ENCODE data around the gene EFCAB6. TPM values are rescaled to one million over a fixed set of nuclear protein-coding genes. Genes with fewer than 3 reads are reported as not detected.
A peak's percentile ranks its signal among the peaks of the same experiment; 100 is the strongest.

EFCAB6 gene
- total and polyA plus RNA-seq, 2 of the 4 experiments (the other 2 are of a cell fraction) = 0.44 to 1.1 TPM

DNA sequence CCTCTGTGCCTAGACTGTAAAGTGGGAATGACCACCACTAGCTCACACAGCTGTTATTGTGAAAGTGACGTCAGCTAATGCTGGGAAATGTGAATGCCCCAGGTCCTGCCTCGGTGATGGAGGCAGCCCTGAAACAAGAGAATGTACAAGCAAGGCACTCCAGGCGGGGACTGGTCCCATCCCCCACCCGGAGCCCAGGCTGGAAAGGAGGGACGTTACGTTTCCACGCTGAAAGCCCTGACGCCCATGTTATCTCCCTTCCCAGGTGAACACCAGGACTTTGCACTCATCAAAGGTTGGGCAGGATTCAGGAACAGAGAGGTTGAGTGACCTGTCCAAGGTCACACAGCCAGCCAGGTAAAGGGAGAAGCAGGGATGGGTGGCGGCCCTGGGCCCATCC is 49.4 kb upstream of the EFCAB6 start:
- Histone ChIP-seq H3K27ac (ENCODE audit: insufficient read depth, low read length) (no peak overlapping the region; the same call in 1 of the 2 replicates), H3K4me2 (ENCODE audit: low read depth, low read length) (peak overlapping the region; percentile 88), H4K20me1 (ENCODE audit: insufficient read depth, low read length) (no peaks in the 10 kb centered on the region), H3K4me1 (ENCODE audit: control insufficient read depth, insufficient read depth, low read length) (no peaks in the 10 kb centered on the region), H3K36me3 (ENCODE audit: control insufficient read depth, insufficient read depth, low read length) (no peaks in the 10 kb centered on the region), H3K79me1 (ENCODE audit: low read depth in 1 of 2, low read length in 2 of 2) (no peaks in the 10 kb centered on the region; a peak in 1 of 4 replicates), H3K4me3 (ENCODE audit: insufficient read depth, low read depth, low read length) (peak overlapping the region; percentile 50), H2AK5ac (ENCODE audit: low read depth, low read length) (no peak overlapping the region), H2BK20ac (ENCODE audit: low read depth, low read length) (no peak overlapping the region), H4K91ac (ENCODE audit: insufficient read depth, low read depth, low read length) (no peak overlapping the region), H3K4ac (ENCODE audit: low read depth, low read length) (no peak overlapping the region), H3K9me3 (ENCODE audit: control insufficient read depth, insufficient read depth, low read length) (no peaks in the 10 kb centered on the region), H3K27me3 (ENCODE audit: control insufficient read depth, insufficient read depth, low read length) (peaks cover 6% of the 10 kb centered on the region), H2BK120ac (ENCODE audit: low read depth, low read length) (no peak overlapping the region), H3K18ac (ENCODE audit: low read depth, low read length) (peak overlapping the region; percentile 24; the same call in 1 of the 2 replicates), H2AK9ac (replicated peaks; ENCODE audit: low read depth, low read length, poor library complexity) (no peak overlapping the region), H3K14ac (replicated peaks; ENCODE audit: low read depth, low read length) (no peak overlapping the region), H3K56ac (ENCODE audit: extremely low read depth, insufficient read depth, low read length) (no peak overlapping the region), H4K5ac (ENCODE audit: low read depth, low read length) (peak overlapping the region; percentile 64; the same call in 1 of the 2 replicates), H3K9ac (ENCODE audit: low read depth, low read length) (peak overlapping the region; percentile 53; the same call in 1 of the 2 replicates), H2BK5ac (ENCODE audit: low read depth, low read length, poor library complexity, severe bottlenecking) (no peak overlapping the region), H2AFZ (replicated peaks; ENCODE audit: low read length, poor library complexity) (no peak overlapping the region), H2BK15ac (ENCODE audit: low read depth, low read length) (no peak overlapping the region), H4K8ac (ENCODE audit: low read depth in 2 of 2, low read length in 2 of 2) (peak overlapping the region in 1 of 2 experiments; percentile 2; a peak in 2 of 4 replicates), H3K23ac (ENCODE audit: low read depth, low read length) (no peak overlapping the region), H3K9me1 (ENCODE audit: insufficient read depth, low read length) (no peaks in the 10 kb centered on the region)
- dilution Hi-C loops (cut with HindIII; ENCODE audit: low sequenced_read_pairs, unreplicated experiment) (no loop called here), intact Hi-C loops (cut with micrococcal nuclease) (no loop called here), in situ Hi-C loops (cut with MboI; ENCODE audit: low sequenced_read_pairs) (no loop called here)
- no TSS peak for BruUV-seq (replicated peaks)
- WGBS, 2 experiments (ENCODE audit: extremely low coverage in 2 of 2, insufficient read length in 1 of 2) = no CpG with 5 or more reads among the region's 9 CpGs
- ATAC-seq (ENCODE audit: low read depth) = peak; percentile 19
- ChIA-PET CTCF (no interaction called here), POLR2A (ENCODE audit: unreplicated experiment) (no interaction called here)
- TF ChIP-seq NFE2L2 (IDR thresholded peaks at IDR 0.05; ENCODE audit: low read depth, low read length) (no peak), SMC3 (IDR thresholded peaks at IDR 0.05; ENCODE audit: low read depth, low read length) (no peak), CHD1 (IDR thresholded peaks at IDR 0.05; ENCODE audit: low read depth, low read length) (no peak), MAFK (IDR thresholded peaks at IDR 0.05; ENCODE audit: low read depth, low read length) (no peak), CEBPB (IDR thresholded peaks at IDR 0.05; ENCODE audit: low read depth, low read length) (no peak), RCOR1 (IDR thresholded peaks at IDR 0.05; ENCODE audit: insufficient replicate concordance, low read length) (no peak), POLR2A (IDR thresholded peaks at IDR 0.05; ENCODE audit: low read depth, low read length) (no peak), RFX5 (IDR thresholded peaks at IDR 0.05; ENCODE audit: low read depth, low read length) (no peak), FOS (IDR thresholded peaks at IDR 0.05; ENCODE audit: low read depth, low read length) (no peak), MXI1 (IDR thresholded peaks at IDR 0.05; ENCODE audit: borderline replicate concordance, low read depth, low read length) (no peak), MAZ (IDR thresholded peaks at IDR 0.05; ENCODE audit: borderline replicate concordance, low read depth, low read length) (no peak)
- TF ChIP-seq, protein P1, sequence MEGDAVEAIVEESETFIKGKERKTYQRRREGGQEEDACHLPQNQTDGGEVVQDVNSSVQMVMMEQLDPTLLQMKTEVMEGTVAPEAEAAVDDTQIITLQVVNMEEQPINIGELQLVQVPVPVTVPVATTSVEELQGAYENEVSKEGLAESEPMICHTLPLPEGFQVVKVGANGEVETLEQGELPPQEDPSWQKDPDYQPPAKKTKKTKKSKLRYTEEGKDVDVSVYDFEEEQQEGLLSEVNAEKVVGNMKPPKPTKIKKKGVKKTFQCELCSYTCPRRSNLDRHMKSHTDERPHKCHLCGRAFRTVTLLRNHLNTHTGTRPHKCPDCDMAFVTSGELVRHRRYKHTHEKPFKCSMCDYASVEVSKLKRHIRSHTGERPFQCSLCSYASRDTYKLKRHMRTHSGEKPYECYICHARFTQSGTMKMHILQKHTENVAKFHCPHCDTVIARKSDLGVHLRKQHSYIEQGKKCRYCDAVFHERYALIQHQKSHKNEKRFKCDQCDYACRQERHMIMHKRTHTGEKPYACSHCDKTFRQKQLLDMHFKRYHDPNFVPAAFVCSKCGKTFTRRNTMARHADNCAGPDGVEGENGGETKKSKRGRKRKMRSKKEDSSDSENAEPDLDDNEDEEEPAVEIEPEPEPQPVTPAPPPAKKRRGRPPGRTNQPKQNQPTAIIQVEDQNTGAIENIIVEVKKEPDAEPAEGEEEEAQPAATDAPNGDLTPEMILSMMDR (conservative IDR thresholded peaks at IDR 0.05; ENCODE audit: low read depth, low read length) = no peak
- TF ChIP-seq, protein P2, sequence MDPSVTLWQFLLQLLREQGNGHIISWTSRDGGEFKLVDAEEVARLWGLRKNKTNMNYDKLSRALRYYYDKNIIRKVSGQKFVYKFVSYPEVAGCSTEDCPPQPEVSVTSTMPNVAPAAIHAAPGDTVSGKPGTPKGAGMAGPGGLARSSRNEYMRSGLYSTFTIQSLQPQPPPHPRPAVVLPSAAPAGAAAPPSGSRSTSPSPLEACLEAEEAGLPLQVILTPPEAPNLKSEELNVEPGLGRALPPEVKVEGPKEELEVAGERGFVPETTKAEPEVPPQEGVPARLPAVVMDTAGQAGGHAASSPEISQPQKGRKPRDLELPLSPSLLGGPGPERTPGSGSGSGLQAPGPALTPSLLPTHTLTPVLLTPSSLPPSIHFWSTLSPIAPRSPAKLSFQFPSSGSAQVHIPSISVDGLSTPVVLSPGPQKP (IDR thresholded peaks at IDR 0.05; ENCODE audit: borderline replicate concordance, low read depth, low read length) = no peak
- peak; percentile 52 for DNase-seq
